Lung (tissue), 12 donors: ENCODE results near the gene DEFB123. TPM values are rescaled to one million over a fixed set of nuclear protein-coding genes. Genes with fewer than 3 reads are reported as not detected.
"Not testable (repeated sequence)": the region's sequence is repeated elsewhere in the genome, so short reads cannot be mapped to it uniquely, and the experiment has no call there.

Experiments
- ATAC-seq: fragments of 200-7000 bp; cut with Tn5 transposase; one replicate; pipeline ENCODE4 v1.9.1; 2020; ENCODE audit warnings: moderate number of reproducible peaks; ENCODE audit not compliant: insufficient read depth, low FRiP score
- DNase-seq, 3 donors: peaks; one replicate each; pipeline ENCODE4 v3.0.0-alpha.2; 2013 to 2017
- H3K27ac ChIP-seq, 2 donors: one replicate each; pipeline ENCODE4 v1.5.1; 2013; ENCODE audit warnings: mild to moderate bottlenecking in 2 of 2, moderate library complexity in 2 of 2, control low read depth in 1 of 2, inconsistent platforms in 1 of 2, low read depth in 1 of 2, low read length in 1 of 2
- H3K27me3 ChIP-seq, 3 donors: one replicate each; pipeline ENCODE4 v1.5.1; 2013; ENCODE audit warnings: low read length in 2 of 3; ENCODE audit not compliant: control insufficient read depth in 3 of 3, insufficient read depth in 3 of 3
- H3K36me3 ChIP-seq, 4 donors: one replicate each; pipeline ENCODE4 v1.5.1; 2013; ENCODE audit warnings: low read length in 4 of 4, mild to moderate bottlenecking in 1 of 4, moderate library complexity in 1 of 4; ENCODE audit not compliant: control insufficient read depth in 4 of 4, insufficient read depth in 4 of 4
- H3K4me1 ChIP-seq, 5 donors: one replicate each; pipeline ENCODE4 v1.5.1; 2013; ENCODE audit warnings: low read length in 5 of 5, mild to moderate bottlenecking in 2 of 5, moderate library complexity in 1 of 5; ENCODE audit not compliant: control insufficient read depth in 5 of 5, insufficient read depth in 5 of 5
- H3K4me3 ChIP-seq: one replicate; pipeline ENCODE4 v1.5.1; 2013; ENCODE audit warnings: mild to moderate bottlenecking, control low read depth, moderate library complexity
- H3K9ac ChIP-seq, 2 donors: one replicate each; pipeline ENCODE4 v1.5.1; 2013; ENCODE audit warnings: low read length in 2 of 2, control low read depth in 1 of 2; ENCODE audit not compliant: insufficient read depth in 1 of 2
- H3K9me3 ChIP-seq, 4 donors: one replicate each; pipeline ENCODE4 v1.5.1; 2013; ENCODE audit warnings: low read length in 3 of 4, mild to moderate bottlenecking in 1 of 4, moderate library complexity in 1 of 4; ENCODE audit not compliant: control insufficient read depth in 4 of 4, insufficient read depth in 3 of 4
- WGBS, 2 donors: extraction: QIAGEN DNeasy Blood & Tissue Kit; methylation state at CpG; one replicate each; pipeline ENCODE4 v1.1.7; 2013; 5-methylcytosine and 5-hydroxymethylcytosine counted together
- polyA plus RNA-seq, 2 donors: library from polyadenylated mRNA; stranded (reverse); fragments of 200-250 nt; gene quantifications; one replicate each; pipeline ENCODE4 v1.2.1, GENCODE V29; 2013
- total RNA-seq, 2 donors: library from RNA; depleted of rRNA in 1 of 2; stranded (reverse); fragments of >200 nt in 1 of 2; gene quantifications; one replicate each; pipeline ENCODE4 v1.2.1, GENCODE V29; 2014 to 2021
- TF ChIP-seq, protein P1 (sequence below): IDR thresholded peaks from 2 replicates; pipeline ENCODE4 v1.5.1; 2012; ENCODE audit warnings: mild to moderate bottlenecking; ENCODE audit errors: control extremely low read depth, extremely low read depth
- donor health status: control.
- donor health status: control.
- donor health status: Bipolar disorder and iron deficiency.
- donor health status: healthy.
- donor health status: DM: yes; HTN: yes; CAD: no.

Gene DEFB123
- total and polyA plus RNA-seq, 4 donors: not detected

DNA sequence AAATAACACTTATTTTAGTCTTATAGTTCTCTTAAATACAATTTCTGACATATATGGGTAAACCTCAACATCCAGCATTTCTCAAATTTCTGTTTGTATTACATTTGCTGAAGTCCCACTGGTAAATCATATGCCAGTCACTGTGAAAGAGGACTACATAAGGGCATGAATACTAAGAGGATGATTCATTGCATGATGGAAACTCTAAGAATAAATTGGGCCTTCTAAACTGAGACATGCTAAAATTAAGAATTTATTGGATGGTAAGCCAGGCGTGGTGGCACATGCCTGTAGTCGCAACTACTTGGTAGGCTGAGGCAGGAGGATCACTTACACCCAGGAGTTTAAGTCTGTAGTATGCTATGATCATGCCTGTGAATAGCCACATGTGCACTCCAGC lies 12.1 kb downstream of the DEFB123 start:
- Histone ChIP-seq H3K27ac (no peak overlapping the region), H3K9me3 (peaks cover 0 to 2% (median 0%) of the 10 kb centered on the region in 4 donors), H3K27me3 (no peaks in the 10 kb centered on the region), H3K4me1 (no peaks in the 10 kb centered on the region), H3K4me3 (no peak overlapping the region), H3K9ac (no peak overlapping the region), H3K36me3 (no peaks in the 10 kb centered on the region)
- ATAC-seq (no peak), DNase-seq (no peak)
- TF ChIP-seq, protein P1, sequence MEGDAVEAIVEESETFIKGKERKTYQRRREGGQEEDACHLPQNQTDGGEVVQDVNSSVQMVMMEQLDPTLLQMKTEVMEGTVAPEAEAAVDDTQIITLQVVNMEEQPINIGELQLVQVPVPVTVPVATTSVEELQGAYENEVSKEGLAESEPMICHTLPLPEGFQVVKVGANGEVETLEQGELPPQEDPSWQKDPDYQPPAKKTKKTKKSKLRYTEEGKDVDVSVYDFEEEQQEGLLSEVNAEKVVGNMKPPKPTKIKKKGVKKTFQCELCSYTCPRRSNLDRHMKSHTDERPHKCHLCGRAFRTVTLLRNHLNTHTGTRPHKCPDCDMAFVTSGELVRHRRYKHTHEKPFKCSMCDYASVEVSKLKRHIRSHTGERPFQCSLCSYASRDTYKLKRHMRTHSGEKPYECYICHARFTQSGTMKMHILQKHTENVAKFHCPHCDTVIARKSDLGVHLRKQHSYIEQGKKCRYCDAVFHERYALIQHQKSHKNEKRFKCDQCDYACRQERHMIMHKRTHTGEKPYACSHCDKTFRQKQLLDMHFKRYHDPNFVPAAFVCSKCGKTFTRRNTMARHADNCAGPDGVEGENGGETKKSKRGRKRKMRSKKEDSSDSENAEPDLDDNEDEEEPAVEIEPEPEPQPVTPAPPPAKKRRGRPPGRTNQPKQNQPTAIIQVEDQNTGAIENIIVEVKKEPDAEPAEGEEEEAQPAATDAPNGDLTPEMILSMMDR: no peak
- WGBS, 2 donors: 81 to 85% methylated on average over 2 of the region's 2 CpGs

DNA sequence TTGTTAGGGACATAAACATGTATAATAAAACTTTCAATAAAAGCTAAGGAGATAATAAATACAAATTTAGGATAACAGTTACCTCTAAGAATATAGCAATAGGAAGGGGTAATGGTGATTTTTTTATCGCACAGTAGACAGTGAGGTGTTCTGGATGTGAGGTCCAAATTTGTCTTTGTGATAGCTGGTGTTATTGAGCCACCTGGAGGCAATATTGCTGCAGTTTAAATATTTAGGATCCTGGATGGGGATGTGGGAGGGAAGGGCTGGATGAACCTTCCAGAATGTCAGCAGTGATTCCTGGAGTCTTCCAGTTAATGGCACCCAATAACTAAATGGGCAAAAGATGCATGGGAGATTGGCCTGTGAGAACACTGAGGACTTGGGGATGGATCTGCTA lies 13.9 kb downstream of the DEFB123 start:
- peaks cover 0 to 1% (median 0%) of the 10 kb centered on the region in 4 donors for H3K9me3 ChIP-seq
- no peaks in the 10 kb centered on the region for H3K36me3 ChIP-seq
- no peak overlapping the region for H3K4me3 ChIP-seq
- no peak for ATAC-seq
- H3K27me3 ChIP-seq: no peaks in the 10 kb centered on the region
- TF ChIP-seq, protein P1: no peak
- H3K27ac ChIP-seq: no peak overlapping the region
- no peak overlapping the region for H3K9ac ChIP-seq
- no peak for DNase-seq
- 95 to 96% methylated on average over 1 of the region's 1 CpG for WGBS, 2 donors
- H3K4me1 ChIP-seq: no peaks in the 10 kb centered on the region

DNA sequence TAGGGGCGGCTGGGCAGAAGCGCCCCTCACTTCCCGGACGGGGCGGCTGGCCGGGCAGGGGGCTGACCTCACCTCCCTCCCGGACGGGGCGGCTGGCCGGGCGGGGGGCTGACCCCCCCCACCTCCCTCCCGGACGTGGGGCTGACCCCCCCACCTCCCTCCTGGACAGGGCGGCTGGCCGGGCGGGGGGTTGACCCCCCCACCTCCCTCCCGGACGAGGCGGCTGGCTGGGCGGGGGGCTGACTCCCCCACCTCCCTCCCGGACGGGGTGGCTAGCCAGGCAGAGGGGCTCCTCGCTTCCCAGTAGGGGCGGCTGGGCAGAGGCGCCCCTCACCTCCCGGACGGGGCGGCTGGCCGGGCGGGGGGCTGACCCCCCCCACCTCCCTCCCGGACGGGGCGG lies 30.5 kb downstream of the DEFB123 start:
- not testable (repeated sequence) for DNase-seq, H3K4me1 ChIP-seq, H3K9ac ChIP-seq, H3K36me3 ChIP-seq, H3K27me3 ChIP-seq, H3K9me3 ChIP-seq, H3K4me3 ChIP-seq, ATAC-seq, H3K27ac ChIP-seq
- 93% methylated on average over 29 of the region's 33 CpGs; no CpG with 5 or more reads in 1 of the 2 donors for WGBS, 2 donors

DNA sequence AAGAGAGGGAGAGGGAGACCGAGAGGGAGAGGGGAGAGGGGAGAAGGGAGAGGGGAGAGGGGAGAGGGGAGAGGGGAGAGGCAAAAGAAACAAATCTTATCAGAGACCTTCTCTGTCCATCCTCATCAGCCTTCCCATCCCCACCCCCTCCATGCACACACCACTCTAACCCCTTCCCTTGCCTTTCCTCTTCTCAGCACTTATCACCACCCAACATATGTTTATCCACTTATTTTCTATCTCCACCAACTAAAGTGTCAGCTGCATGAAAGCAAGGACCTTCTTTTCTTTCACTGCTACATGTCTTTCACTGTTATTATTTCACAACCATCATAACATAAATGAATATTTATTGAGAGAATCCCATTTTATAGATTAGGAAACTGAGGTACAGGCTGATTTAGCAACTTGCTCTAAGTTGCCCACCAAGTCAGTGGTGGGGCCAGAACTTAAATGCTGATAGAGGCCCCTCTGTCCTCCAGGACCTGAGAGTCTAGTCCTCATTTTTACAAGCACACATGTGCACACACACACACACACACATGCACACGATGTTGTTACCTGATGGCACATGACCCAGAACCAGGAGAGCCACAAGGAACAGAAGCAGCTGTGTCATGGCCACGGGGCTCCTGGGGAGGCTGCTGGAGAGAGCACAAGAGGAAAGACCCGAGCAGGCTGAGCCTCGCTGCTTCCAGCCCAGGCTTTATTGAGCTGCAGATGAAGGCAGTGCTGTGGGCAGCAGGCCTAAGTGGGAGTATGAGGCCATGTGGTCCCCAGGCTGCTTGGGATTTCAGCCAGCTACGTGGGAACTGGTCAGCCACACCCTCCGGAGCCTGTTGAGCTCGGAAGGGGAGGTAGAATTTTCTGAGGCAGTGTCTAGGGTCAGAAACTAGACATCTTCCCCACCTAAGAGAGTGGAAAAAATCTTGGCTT lies 32.2 kb downstream of the DEFB123 start:
- Histone ChIP-seq H3K4me1 (peaks cover 0 to 16% (median 3%) of the 10 kb centered on the region in 5 donors), H3K27me3 (peaks cover 0 to 10% (median 0%) of the 10 kb centered on the region in 3 donors), H3K4me3 (no peak overlapping the region), H3K36me3 (no peaks in the 10 kb centered on the region), H3K9me3 (peaks cover 0 to 4% (median 0%) of the 10 kb centered on the region in 4 donors), H3K9ac (no peak overlapping the region), H3K27ac (no peak overlapping the region)
- no peak for ATAC-seq
- DNase-seq: no peak
- 64 to 70% methylated on average over 7 of the region's 8 CpGs for WGBS, 2 donors
- TF ChIP-seq, protein P1: no peak
